ENCODE measurements around the gene CEP250.
"Not testable (repeated sequence)": the region's sequence is repeated elsewhere in the genome, so short reads cannot be mapped to it uniquely, and the experiment has no call there.

Gene CEP250

GRCh38 chr20:35451295-35451694, 4.1 kb upstream of the CEP250 start:
- no peak for DNase-seq (ENCODE audit: low spot score)

- no peak for DNase-seq (ENCODE audit: low spot score)
These were observed 1.8 kb upstream of the CEP250 start for GRCh38 chr20:35453647-35454046.

- DNase-seq (ENCODE audit: low spot score): not testable (repeated sequence)
These were observed 1.3 kb downstream of the CEP250 start for GRCh38 chr20:35456700-35457099.

GRCh38 chr20:35457539-35457938, 2.1 kb downstream of the CEP250 start:
- not testable (repeated sequence) for DNase-seq (ENCODE audit: low spot score)

GRCh38 chr20:35458388-35458787, 3.0 kb downstream of the CEP250 start:
- DNase-seq (ENCODE audit: low spot score): no peak

- DNase-seq (ENCODE audit: low spot score): no peak
These were observed 6.2 kb downstream of the CEP250 start for GRCh38 chr20:35461620-35462019.

GRCh38 chr20:35462351-35462750, 7.0 kb downstream of the CEP250 start:
- no peak for DNase-seq (ENCODE audit: low spot score)

GRCh38 chr20:35463455-35464300, 8.3 kb downstream of the CEP250 start:
- peak; percentile 91 for DNase-seq (ENCODE audit: low spot score)

- DNase-seq (ENCODE audit: low spot score): peak; percentile 81
These were observed 10.6 kb downstream of the CEP250 start for GRCh38 chr20:35465976-35466375.

GRCh38 chr20:35466856-35467255, 11.5 kb downstream of the CEP250 start:
- DNase-seq (ENCODE audit: low spot score): no peak

GRCh38 chr20:35467339-35468224, 12.2 kb downstream of the CEP250 start:
- DNase-seq (ENCODE audit: low spot score): no peak

GRCh38 chr20:35468671-35469334, 13.4 kb downstream of the CEP250 start:
- DNase-seq (ENCODE audit: low spot score): no peak

- no peak for DNase-seq (ENCODE audit: low spot score)
These were observed 16.8 kb downstream of the CEP250 start for GRCh38 chr20:35472209-35472608.

- no peak for DNase-seq (ENCODE audit: low spot score)
These were observed 18.3 kb downstream of the CEP250 start for GRCh38 chr20:35473684-35474083.

GRCh38 chr20:35474303-35474871, 19.0 kb downstream of the CEP250 start:
- DNase-seq (ENCODE audit: low spot score): no peak

GRCh38 chr20:35476288-35476687, 20.9 kb downstream of the CEP250 start:
- no peak for DNase-seq (ENCODE audit: low spot score)

- no peak for DNase-seq (ENCODE audit: low spot score)
These were observed 23.5 kb downstream of the CEP250 start for GRCh38 chr20:35478804-35479472.

- DNase-seq (ENCODE audit: low spot score): no peak
These were observed 24.4 kb downstream of the CEP250 start for GRCh38 chr20:35479798-35480197.

GRCh38 chr20:35487479-35487878, 32.1 kb downstream of the CEP250 start:
- DNase-seq (ENCODE audit: low spot score): no peak

- DNase-seq (ENCODE audit: low spot score): no peak
These were observed 34.3 kb downstream of the CEP250 start for GRCh38 chr20:35489717-35490116.

GRCh38 chr20:35490736-35491181, 35.4 kb downstream of the CEP250 start:
- no peak for DNase-seq (ENCODE audit: low spot score)

All from cerebellar cortex (tissue), 1 donor.